Measurements from ENCODE around the gene BTRC.
A peak's percentile ranks its signal among the peaks of the same experiment; 100 is the strongest.

DNA sequence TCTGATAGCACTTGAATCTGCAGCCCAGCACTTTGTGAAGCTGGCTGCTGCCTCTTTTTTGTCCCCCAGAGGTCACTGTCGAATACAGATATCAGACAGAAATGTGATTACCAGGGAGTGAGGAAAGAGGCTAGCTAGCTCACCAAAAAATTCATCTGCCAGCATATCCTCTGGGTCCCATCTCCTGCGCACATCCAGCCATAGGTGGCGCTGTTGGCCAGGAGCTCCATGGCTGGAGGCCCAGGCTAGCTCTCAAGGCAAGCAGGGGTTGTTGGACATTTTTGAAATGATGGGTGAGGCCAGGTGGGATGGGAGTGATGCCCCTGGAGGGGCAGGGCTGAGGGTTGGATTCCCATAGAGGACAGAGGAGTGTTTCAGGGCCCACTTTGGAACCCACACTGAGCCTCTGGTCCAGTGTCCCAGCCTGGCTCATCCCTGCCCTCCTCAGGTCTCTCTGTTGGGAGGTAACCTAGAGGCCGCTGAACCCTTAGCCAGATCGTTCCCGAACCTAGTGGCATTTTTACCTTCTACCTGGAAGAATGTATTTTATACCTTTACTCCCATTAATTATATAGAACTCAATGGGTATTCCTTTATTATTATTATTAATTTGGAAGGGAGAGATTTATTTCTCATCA lies 248.9 kb downstream of the BTRC start:
- TF ChIP-seq ESRRA (CRISPR knock-in tag; IDR thresholded peaks at IDR 0.05; ENCODE audit: borderline replicate concordance) (no peak), E2F4 (CRISPR knock-in tag; IDR thresholded peaks at IDR 0.05; ENCODE audit: borderline replicate concordance, low read depth) (no peak), CTCF (IDR thresholded peaks at IDR 0.05) (peak; percentile 96)
